GM12878 (cell line): ENCODE results near the gene XRCC4. TPM values are rescaled to one million over a fixed set of nuclear protein-coding genes. Genes with fewer than 3 reads are reported as not detected.

Experiments used
- ATAC-seq: fragments of 200-7000 bp; cut with Tn5 transposase; 3 replicates; pipeline ENCODE4 v1.9.1; 2020; ENCODE audit warnings: mild to moderate bottlenecking, moderate library complexity
- BruUV-seq: library from RNA; stranded (reverse); fragments of 400-500 nt; replicated peaks from 2 replicates; lab custom pipeline; 2021; lab: Mats Ljungman, UMichigan
- CTCF ChIA-PET: fragments of 300-600 bp; sonication (Branson Sonifier 250); formaldehyde crosslinking; extraction: SDS; loops from one replicate; lab custom pipeline; 2021; ENCODE audit warnings: inconsistent platforms; lab: Yijun Ruan, JAX
- POLR2A ChIA-PET: fragments of 350-600 bp; formaldehyde crosslinking; extraction: SDS; loops from one replicate; lab custom pipeline; 2021; ENCODE audit warnings: inconsistent platforms; lab: Charles Lee
- RAD21 ChIA-PET: fragments of 300-600 bp; sonication (Branson Sonifier 250); formaldehyde crosslinking; loops from one replicate; lab custom pipeline; 2023; ENCODE audit warnings: antibody characterized with exemption; ENCODE audit not compliant: unreplicated experiment; lab: Charles Lee
- SMC1A ChIA-PET: fragments of 300-600 bp; sonication (Branson Sonifier 250); formaldehyde crosslinking; loops from one replicate; lab custom pipeline; 2023; ENCODE audit not compliant: unreplicated experiment, uncharacterized antibody; lab: Charles Lee
- DNase-seq: peaks from one replicate; pipeline ENCODE4 v3.0.0-alpha.2; 2011; ENCODE audit warnings: low read depth, low spot score
- FAIRE-seq: peaks from 3 replicates; lab custom pipeline; 2011; peaks lifted over from hg19 to GRCh38; lab: Jason Lieb, UNC
- H2AFZ ChIP-seq: 2 replicates; pipeline ENCODE4 v1.6.0; 2011; ENCODE audit warnings: low read depth, low read length, control low read depth; ENCODE audit not compliant: control insufficient read depth
- H3K27ac ChIP-seq: 2 replicates; pipeline ENCODE4 v1.5.1; 2011; ENCODE audit warnings: control low read depth; ENCODE audit not compliant: control insufficient read depth, insufficient read depth
- H3K27me3 ChIP-seq, 2 experiments: replicated peaks in 1 of 2; 2 replicates each; pipeline versions ENCODE4 v1.6.0 to v1.6.1; 2011; ENCODE audit warnings: low read length in 1 of 2; ENCODE audit not compliant: control insufficient read depth in 2 of 2, insufficient read depth in 2 of 2
- H3K36me3 ChIP-seq, 2 experiments: 2 replicates each; pipeline ENCODE4 v1.5.1; 2011; ENCODE audit warnings: low read length in 1 of 2; ENCODE audit not compliant: control insufficient read depth in 2 of 2, insufficient read depth in 2 of 2
- H3K4me1 ChIP-seq: 2 replicates; pipeline ENCODE4 v1.6.1; 2011; ENCODE audit warnings: mild to moderate bottlenecking, low read length, moderate library complexity, mixed read lengths; ENCODE audit not compliant: control insufficient read depth, insufficient read depth
- H3K4me2 ChIP-seq: 2 replicates; pipeline ENCODE4 v1.6.0; 2011; ENCODE audit warnings: control low read depth; ENCODE audit not compliant: control insufficient read depth, insufficient read depth
- H3K4me3 ChIP-seq: fragments of 200-600 bp; sonication (generic); 2 replicates; pipeline ENCODE4 v1.5.1; 2016
- H3K79me2 ChIP-seq: 2 replicates; pipeline ENCODE4 v1.6.0; 2011; ENCODE audit warnings: low read length; ENCODE audit not compliant: control insufficient read depth, insufficient read depth
- H3K9ac ChIP-seq: 2 replicates; pipeline ENCODE4 v1.8.0; 2011; ENCODE audit warnings: low read length, control low read depth, mixed read lengths; ENCODE audit not compliant: control insufficient read depth, insufficient read depth
- H3K9me3 ChIP-seq: replicated peaks from 3 replicates; pipeline ENCODE4 v1.5.1; 2011; ENCODE audit warnings: mild to moderate bottlenecking, low read length; ENCODE audit not compliant: control insufficient read depth, insufficient read depth
- H4K20me1 ChIP-seq: 2 replicates; pipeline ENCODE4 v1.6.0; 2011; ENCODE audit not compliant: control insufficient read depth, insufficient read depth
- ASH2L ChIP-seq: fragments of 300-600, 200-600 bp; sonication (generic); IDR thresholded peaks from 2 replicates; pipeline ENCODE4 v1.6.1; 2017; ENCODE audit warnings: low read depth, mild to moderate bottlenecking, borderline replicate concordance
- CBX3 ChIP-seq: fragments of 200-600 bp; sonication (generic); IDR thresholded peaks from 2 replicates; pipeline ENCODE4 v1.6.1; 2016; ENCODE audit warnings: low read depth, borderline replicate concordance
- EZH2 ChIP-seq: IDR thresholded peaks from 2 replicates; pipeline ENCODE4 v1.6.1; 2012; ENCODE audit warnings: low read depth, mild to moderate bottlenecking, control low read depth, inconsistent platforms, low read length, borderline replicate concordance; ENCODE audit not compliant: control insufficient read depth
- JUND ChIP-seq: IDR thresholded peaks from 2 replicates; pipeline ENCODE4 v1.6.1; 2012; ENCODE audit warnings: low read depth, mild to moderate bottlenecking, low read length, improper control_type of control experiment, moderate library complexity
- KDM1A ChIP-seq: fragments of 200-600 bp; sonication (generic); IDR thresholded peaks from 2 replicates; pipeline ENCODE4 v1.6.1; 2016; ENCODE audit warnings: borderline replicate concordance
- MTA3 ChIP-seq: IDR thresholded peaks from 2 replicates; pipeline ENCODE4 v1.6.1; 2012; ENCODE audit warnings: low read length, inconsistent platforms, borderline replicate concordance
- MYB ChIP-seq: fragments of 150-350 bp; IDR thresholded peaks from 2 replicates; pipeline ENCODE4 v1.6.1; 2014; ENCODE audit warnings: mild to moderate bottlenecking, low read depth, low read length, borderline replicate concordance
- USF2 ChIP-seq: IDR thresholded peaks from 2 replicates; pipeline ENCODE4 v1.6.1; 2011; ENCODE audit warnings: low read depth, low read length, improper control_type of control experiment, borderline replicate concordance
- ZNF384 ChIP-seq: IDR thresholded peaks from 2 replicates; pipeline ENCODE4 v1.6.1; 2012; ENCODE audit warnings: low read depth, mild to moderate bottlenecking, low read length, improper control_type of control experiment, borderline replicate concordance
- ZNF592 ChIP-seq: fragments of 450-650 bp; IDR thresholded peaks from 2 replicates; pipeline ENCODE4 v1.6.1; 2017; ENCODE audit warnings: mild to moderate bottlenecking, moderate library complexity
- WGBS: methylation state at CpG from one replicate; pipeline ENCODE4 v1.1.6; 2016; ENCODE audit warnings: low lambda C conversion rate; ENCODE audit not compliant: insufficient replicate concordance, insufficient coverage; ENCODE audit errors: missing lambda C conversion rate; 5-methylcytosine and 5-hydroxymethylcytosine counted together
- in situ Hi-C: fragments of 300-500 bp; cut with MboI; formaldehyde crosslinking; loops from 9 replicates; pipeline ENCODE4 v1.14.3; 2018; ENCODE audit warnings: mixed read lengths
- intact Hi-C: fragments of 100-400 bp; cut with micrococcal nuclease; formaldehyde crosslinking; loops from one replicate; pipeline ENCODE4 v1.14.2; 2022; ENCODE audit not compliant: unreplicated experiment
- polyA plus RNA-seq, 11 experiments: library from polyadenylated mRNA; depleted of rRNA in 4 of 11; unstranded in 6 of 11; stranded (reverse) in 5 of 11; fragments of >200 nt; fragmentation: Nextera tagmentation in 4 of 11; fragmentation: Illumina TruSeq in 1 of 11; extraction: Ambion mirVana in 4 of 11; extraction: Trizol in 1 of 11; gene quantifications; 1 replicate in 1 of 11; 2 replicates in 10 of 11; pipeline versions ENCODE4 v1.2.1 to v1.2.3, GENCODE V29; 2011 to 2016; ENCODE audit warnings: inconsistent platforms in 2 of 11, missing spikeins in 2 of 11, low read depth in 1 of 11
- total RNA-seq, 4 experiments: library from RNA; depleted of rRNA in 3 of 4; stranded (reverse); fragments of >200 nt in 3 of 4; fragmentation: Illumina TruSeq in 1 of 4; extraction: Trizol in 1 of 4; gene quantifications; 2 replicates each; pipeline versions ENCODE4 v1.2.1 to v1.2.3, GENCODE V29; 2013 to 2021
- TF ChIP-seq, protein P1 (sequence below): fragments of 450-650 bp; IDR thresholded peaks from 2 replicates; pipeline ENCODE4 v1.6.1; 2016; ENCODE audit warnings: mild to moderate bottlenecking

The XRCC4 gene
- total and polyA plus RNA-seq, 10 of the 15 experiments (the other 5 are each of a cell fraction or from before 2014, with no cell fraction given): 12.1 to 53.6 (median 25.8) TPM

GRCh38 chr5:83227611-83228010, 150.3 kb downstream of the XRCC4 start:
- TF ChIP-seq USF2 (no peak), MTA3 (no peak)
- no peaks in the 10 kb centered on the region for H3K9me3 ChIP-seq
- in situ Hi-C loops: no loop called here
- H3K36me3 ChIP-seq: no peaks in the 10 kb centered on the region
- no peaks in the 10 kb centered on the region for H3K27me3 ChIP-seq
- H3K79me2 ChIP-seq: no peaks in the 10 kb centered on the region
- ChIA-PET CTCF (no interaction called here), POLR2A (no interaction called here), RAD21 (no interaction called here), SMC1A (no interaction called here)
- H3K27ac ChIP-seq: no peak overlapping the region
- no peak overlapping the region for H2AFZ ChIP-seq
- H3K9ac ChIP-seq: no peak overlapping the region
- 98% methylated on average over 2 of the region's 2 CpGs for WGBS
- H3K4me3 ChIP-seq: no peak overlapping the region
- DNase-seq (no peak), ATAC-seq (no peak), FAIRE-seq (no peak)
- no peaks in the 10 kb centered on the region for H3K4me1 ChIP-seq
- no peaks in the 10 kb centered on the region for H4K20me1 ChIP-seq
- intact Hi-C loops: no loop called here
- no peak overlapping the region for H3K4me2 ChIP-seq
- BruUV-seq: no TSS peak

- Histone ChIP-seq H3K79me2 (no peaks in the 10 kb centered on the region), H3K9me3 (no peaks in the 10 kb centered on the region), H3K27ac (no peak overlapping the region), H4K20me1 (no peaks in the 10 kb centered on the region), H3K4me3 (no peak overlapping the region), H3K36me3 (no peaks in the 10 kb centered on the region), H3K4me1 (no peaks in the 10 kb centered on the region), H3K4me2 (no peak overlapping the region), H3K9ac (no peak overlapping the region), H2AFZ (no peak overlapping the region), H3K27me3 (no peaks in the 10 kb centered on the region)
- RAD21 ChIA-PET: no interaction called here
- DNase-seq (no peak), ATAC-seq (no peak), FAIRE-seq (no peak)
- POLR2A ChIA-PET: no interaction called here
- in situ Hi-C loops (no loop called here), intact Hi-C loops (no loop called here)
- BruUV-seq: no TSS peak
- SMC1A ChIA-PET: no interaction called here
- CTCF ChIA-PET: no interaction called here
- TF ChIP-seq JUND (no peak), ZNF592 (no peak), MYB (no peak), ZNF384 (no peak), EZH2 (no peak), CBX3 (no peak), ASH2L (no peak), KDM1A (no peak)
- TF ChIP-seq, protein P1, sequence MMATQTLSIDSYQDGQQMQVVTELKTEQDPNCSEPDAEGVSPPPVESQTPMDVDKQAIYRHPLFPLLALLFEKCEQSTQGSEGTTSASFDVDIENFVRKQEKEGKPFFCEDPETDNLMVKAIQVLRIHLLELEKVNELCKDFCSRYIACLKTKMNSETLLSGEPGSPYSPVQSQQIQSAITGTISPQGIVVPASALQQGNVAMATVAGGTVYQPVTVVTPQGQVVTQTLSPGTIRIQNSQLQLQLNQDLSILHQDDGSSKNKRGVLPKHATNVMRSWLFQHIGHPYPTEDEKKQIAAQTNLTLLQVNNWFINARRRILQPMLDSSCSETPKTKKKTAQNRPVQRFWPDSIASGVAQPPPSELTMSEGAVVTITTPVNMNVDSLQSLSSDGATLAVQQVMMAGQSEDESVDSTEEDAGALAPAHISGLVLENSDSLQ: no peak
Measured at GRCh38 chr5:83230511-83230910, 153.2 kb downstream of the XRCC4 start.
